NCI-H526 (cell line): ENCODE results near the gene FNBP1L.
A peak's percentile ranks its signal among the peaks of the same experiment; 100 is the strongest.

Experiments
- DNase-seq, 2 experiments: peaks; one replicate each; lab custom pipeline; 2025; lab: John Stamatoyannopoulos, UW

FNBP1L gene

GRCh38 chr1:93489756-93490155 lies 41.8 kb downstream of the FNBP1L start:
- DNase-seq, result no peak

- DNase-seq, result no peak
These were observed 42.4 kb downstream of the FNBP1L start for GRCh38 chr1:93490357-93490756.

GRCh38 chr1:93495911-93496310 lies 48.0 kb downstream of the FNBP1L start:
- DNase-seq, result no peak

- DNase-seq, result no peak
These were observed 48.6 kb downstream of the FNBP1L start for GRCh38 chr1:93496520-93496919.

- no peak for DNase-seq
These were observed 51.2 kb downstream of the FNBP1L start for GRCh38 chr1:93499075-93499474.

GRCh38 chr1:93499533-93499932 lies 51.6 kb downstream of the FNBP1L start:
- no peak for DNase-seq

GRCh38 chr1:93500275-93500674 lies 52.4 kb downstream of the FNBP1L start:
- DNase-seq, result no peak

GRCh38 chr1:93501399-93501798 lies 53.5 kb downstream of the FNBP1L start:
- DNase-seq, result no peak

- DNase-seq, result no peak
These were observed 54.0 kb downstream of the FNBP1L start for GRCh38 chr1:93501829-93502369.

GRCh38 chr1:93502571-93502970 lies 54.7 kb downstream of the FNBP1L start:
- DNase-seq, result no peak

- no peak for DNase-seq
These were observed 55.2 kb downstream of the FNBP1L start for GRCh38 chr1:93503163-93503562.

GRCh38 chr1:93503816-93504215 lies 55.9 kb downstream of the FNBP1L start:
- DNase-seq, result no peak

- no peak for DNase-seq
These were observed 56.5 kb downstream of the FNBP1L start for GRCh38 chr1:93504247-93505033.

- no peak for DNase-seq
These were observed 58.2 kb downstream of the FNBP1L start for GRCh38 chr1:93506126-93506525.

GRCh38 chr1:93516164-93516563 lies 68.2 kb downstream of the FNBP1L start:
- no peak for DNase-seq

GRCh38 chr1:93518516-93518915 lies 70.6 kb downstream of the FNBP1L start:
- DNase-seq, result no peak

- no peak for DNase-seq
These were observed 71.4 kb downstream of the FNBP1L start for GRCh38 chr1:93519199-93519829.

GRCh38 chr1:93521618-93522017 lies 73.7 kb downstream of the FNBP1L start:
- peak; percentile 4 to 20 for DNase-seq

- DNase-seq, result no peak
These were observed 74.8 kb downstream of the FNBP1L start for GRCh38 chr1:93522721-93523120.

GRCh38 chr1:93525431-93525830 lies 77.5 kb downstream of the FNBP1L start:
- no peak for DNase-seq

GRCh38 chr1:93526431-93526830 lies 78.5 kb downstream of the FNBP1L start:
- no peak for DNase-seq

- no peak for DNase-seq
These were observed 80.5 kb downstream of the FNBP1L start for GRCh38 chr1:93528412-93528811.

- no peak for DNase-seq
These were observed 83.3 kb downstream of the FNBP1L start for GRCh38 chr1:93531193-93531592.
